GM23248 (cell line): ENCODE data around the gene PHYKPL. TPM values are rescaled to one million over a fixed set of nuclear protein-coding genes. Genes with fewer than 3 reads are reported as not detected.

Experiments
- DNase-seq: peaks from one replicate; pipeline ENCODE4 v3.0.0-alpha.2; 2015
- H2AFZ ChIP-seq: fragments of 200-600 bp; sonication (generic); 2 replicates; pipeline ENCODE4 v1.6.1; 2016; ENCODE audit warnings: antibody characterized with exemption
- H3F3A ChIP-seq: fragments of 200-600 bp; sonication (generic); 2 replicates; pipeline ENCODE4 v1.6.1; 2016; ENCODE audit warnings: mild to moderate bottlenecking, antibody characterized with exemption, mixed run types; ENCODE audit not compliant: insufficient read depth
- H3K27ac ChIP-seq: fragments of 200-600 bp; sonication (generic); 2 replicates; pipeline ENCODE4 v1.5.1; 2016; ENCODE audit warnings: mild to moderate bottlenecking
- H3K27me3 ChIP-seq: fragments of 200-600 bp; sonication (generic); replicated peaks from 2 replicates; pipeline ENCODE4 v1.6.1; 2016; ENCODE audit warnings: mild to moderate bottlenecking; ENCODE audit not compliant: insufficient read depth
- H3K36me3 ChIP-seq: fragments of 200-600 bp; sonication (generic); 2 replicates; pipeline ENCODE4 v1.6.1; 2016; ENCODE audit warnings: low read depth, mild to moderate bottlenecking
- H3K4me1 ChIP-seq: fragments of 200-600 bp; sonication (generic); 2 replicates; pipeline ENCODE4 v1.6.1; 2016; ENCODE audit warnings: mild to moderate bottlenecking; ENCODE audit not compliant: insufficient read depth
- H3K4me2 ChIP-seq: fragments of 200-600 bp; sonication (generic); one replicate; pipeline ENCODE4 v1.6.1; 2016; ENCODE audit warnings: mild to moderate bottlenecking; ENCODE audit not compliant: unreplicated experiment
- H3K4me3 ChIP-seq: fragments of 200-600 bp; sonication (generic); 2 replicates; pipeline ENCODE4 v1.5.1; 2016; ENCODE audit warnings: mild to moderate bottlenecking
- H3K79me2 ChIP-seq: fragments of 200-600 bp; sonication (generic); 2 replicates; pipeline ENCODE4 v1.6.1; 2016; ENCODE audit warnings: mild to moderate bottlenecking; ENCODE audit not compliant: insufficient read depth
- H3K9ac ChIP-seq: fragments of 200-600 bp; sonication (generic); 2 replicates; pipeline ENCODE4 v1.6.1; 2016; ENCODE audit warnings: mild to moderate bottlenecking
- H3K9me2 ChIP-seq: fragments of 200-600 bp; sonication (generic); 2 replicates; pipeline ENCODE4 v1.6.1; 2016; ENCODE audit warnings: mixed run types, mild to moderate bottlenecking, moderate library complexity; ENCODE audit not compliant: insufficient read depth
- H3K9me3 ChIP-seq: fragments of 200-600 bp; sonication (generic); one replicate; pipeline ENCODE4 v1.6.1; 2017; ENCODE audit warnings: low read depth
- H4K20me1 ChIP-seq: fragments of 200-600 bp; sonication (generic); 2 replicates; pipeline ENCODE4 v1.6.0; 2016; ENCODE audit not compliant: insufficient read depth
- EZH2 ChIP-seq: fragments of 200-600 bp; sonication (generic); IDR thresholded peaks from 2 replicates; pipeline ENCODE4 v1.6.1; 2018; ENCODE audit warnings: antibody characterized with exemption, mild to moderate bottlenecking; ENCODE audit not compliant: insufficient read depth, poor library complexity, severe bottlenecking
- EZH2phosphoT487 ChIP-seq: fragments of 200-600 bp; sonication (generic); IDR thresholded peaks from 2 replicates; pipeline ENCODE4 v1.6.1; 2018; ENCODE audit warnings: antibody characterized with exemption, moderate library complexity, mild to moderate bottlenecking, low read depth; ENCODE audit not compliant: insufficient read depth
- WGBS, 2 experiments: methylation state at CpG; one replicate each; pipeline ENCODE4 v1.1.6; 2015 to 2017; ENCODE audit warnings: low lambda C conversion rate in 2 of 2, low coverage in 1 of 2; ENCODE audit errors: missing lambda C conversion rate in 2 of 2; 5-methylcytosine and 5-hydroxymethylcytosine counted together
- in situ Hi-C: fragments of 300-500 bp; cut with MboI; formaldehyde crosslinking; loops from 2 replicates; pipeline ENCODE4 v1.15.0; 2020
- polyA plus RNA-seq: library from polyadenylated mRNA; unstranded; fragments of >200 nt; fragmentation: Nextera tagmentation; extraction: Ambion mirVana; gene quantifications from 2 replicates; pipeline ENCODE4 v1.2.1, GENCODE V29; 2016
- total RNA-seq: library from RNA; depleted of rRNA; stranded (reverse); fragments of >200 nt; shearing (Covaris generic); gene quantifications from 2 replicates; pipeline ENCODE4 v1.2.3, GENCODE V29; 2014

Gene PHYKPL
- total and polyA plus RNA-seq, 2 experiments from 2014 or later: 22.9 to 28.9 TPM

- H4K20me1 ChIP-seq: peaks cover 25% of the 10 kb centered on the region
- H3K9ac ChIP-seq: peak overlapping the region; percentile 95
- TF ChIP-seq EZH2phosphoT487 (no peak), EZH2 (no peak)
- peaks cover 43% of the 10 kb centered on the region for H3K79me2 ChIP-seq
- H2AFZ ChIP-seq: peak overlapping the region; percentile 83
- peak overlapping the region; percentile 81 for H3K4me2 ChIP-seq
- peaks cover 29% of the 10 kb centered on the region for H3F3A ChIP-seq
- H3K27me3 ChIP-seq: no peaks in the 10 kb centered on the region
- WGBS, 2 experiments: 31 to 50% methylated on average over 15 to 30 of the region's 30 CpGs
- H3K9me3 ChIP-seq: no peaks in the 10 kb centered on the region
- H3K4me3 ChIP-seq: peak overlapping the region; percentile 97
- peak overlapping the region; percentile 86 for H3K27ac ChIP-seq
- peaks cover 22% of the 10 kb centered on the region; the same call in 1 of the 2 replicates for H3K36me3 ChIP-seq
- peaks cover 16% of the 10 kb centered on the region; the same call in 1 of the 2 replicates for H3K4me1 ChIP-seq
- no peak for DNase-seq
- H3K9me2 ChIP-seq: no peaks in the 10 kb centered on the region
- in situ Hi-C loops: no loop called here
These were observed 28.9 kb downstream of the PHYKPL start for GRCh38 chr5:178203670-178204181.

DNA sequence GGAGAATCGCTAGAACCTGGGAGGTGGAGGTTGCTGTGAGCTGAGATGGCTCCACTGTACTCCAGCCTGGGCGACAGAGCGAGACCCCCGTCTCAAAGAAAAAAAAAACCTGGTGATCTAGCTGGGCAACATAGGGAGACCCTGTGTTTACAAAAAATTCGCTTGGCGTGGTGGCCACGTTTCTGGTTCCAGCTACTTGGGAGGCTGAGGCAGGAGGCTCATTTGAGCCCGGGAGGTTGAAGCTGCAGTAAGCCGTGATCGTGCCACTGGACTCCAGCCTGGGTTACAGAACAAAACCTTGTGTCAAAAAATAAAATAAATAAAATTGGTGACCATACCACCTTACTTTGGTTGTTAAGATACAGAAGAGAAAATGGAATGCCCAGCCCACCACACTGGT, 30.1 kb downstream of the PHYKPL start:
- Histone ChIP-seq H3K9ac (no peak overlapping the region), H3K4me1 (peaks cover 16% of the 10 kb centered on the region; the same call in 1 of the 2 replicates), H3F3A (peaks cover 17% of the 10 kb centered on the region; the same call in 1 of the 2 replicates), H3K4me2 (no peak overlapping the region), H3K79me2 (peaks cover 31% of the 10 kb centered on the region), H4K20me1 (peaks cover 19% of the 10 kb centered on the region), H3K4me3 (no peak overlapping the region), H3K27me3 (no peaks in the 10 kb centered on the region), H2AFZ (no peak overlapping the region), H3K27ac (no peak overlapping the region), H3K9me2 (no peaks in the 10 kb centered on the region), H3K36me3 (peaks cover 10% of the 10 kb centered on the region; the same call in 1 of the 2 replicates), H3K9me3 (no peaks in the 10 kb centered on the region)
- no peak for DNase-seq
- TF ChIP-seq EZH2 (no peak), EZH2phosphoT487 (no peak)
- 97% methylated on average over 10 of the region's 10 CpGs for WGBS, 2 experiments
- in situ Hi-C loops: no loop called here

DNA sequence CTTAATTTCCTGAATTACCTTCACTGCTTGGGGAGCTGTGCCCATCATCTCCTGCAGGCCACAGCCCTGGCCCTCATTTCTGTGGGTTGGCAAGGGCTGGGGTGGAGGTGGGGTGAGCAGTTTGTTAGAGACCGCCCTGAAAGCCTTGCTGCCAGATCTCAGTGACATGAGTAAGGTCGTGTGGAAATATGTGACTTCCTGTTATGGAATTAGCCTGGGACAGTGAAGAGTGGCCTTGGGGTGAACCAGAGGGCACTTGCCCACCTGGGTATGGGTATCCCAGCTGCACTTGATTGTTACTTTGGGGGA, 30.7 kb downstream of the PHYKPL start:
- Histone ChIP-seq H2AFZ (no peak overlapping the region), H3K4me2 (no peak overlapping the region)
- in situ Hi-C loops: no loop called here

GRCh38 chr5:178201221-178201926, 31.2 kb downstream of the PHYKPL start:
- no peak overlapping the region for H3K27ac ChIP-seq
- H3K4me1 ChIP-seq: peaks cover 7% of the 10 kb centered on the region; the same call in 1 of the 2 replicates
- in situ Hi-C loops: no loop called here
- no peak overlapping the region for H3K4me2 ChIP-seq
- no peak overlapping the region for H2AFZ ChIP-seq
- WGBS, 2 experiments: 83 to 84% methylated on average over 14 of the region's 14 CpGs
- DNase-seq: no peak
- 0 out of 2 replicates have a peak, but pooled peaks cover 5% of the 10 kb centered on the region for H3K36me3 ChIP-seq
- TF ChIP-seq EZH2 (no peak), EZH2phosphoT487 (no peak)
- no peaks in the 10 kb centered on the region for H3K27me3 ChIP-seq
- H4K20me1 ChIP-seq: peaks cover 10% of the 10 kb centered on the region; the same call in 1 of the 2 replicates
- no peak overlapping the region for H3K4me3 ChIP-seq
- H3K79me2 ChIP-seq: peaks cover 20% of the 10 kb centered on the region
- no peaks in the 10 kb centered on the region for H3K9me2 ChIP-seq
- H3K9ac ChIP-seq: no peak overlapping the region
- H3K9me3 ChIP-seq: no peaks in the 10 kb centered on the region
- H3F3A ChIP-seq: 0 out of 2 replicates have a peak, but pooled peaks cover 11% of the 10 kb centered on the region

More for the DNA sequence above, 30.7 kb downstream of the PHYKPL start:
- Histone ChIP-seq H3K79me2 (peaks cover 25% of the 10 kb centered on the region), H3K4me1 (peaks cover 12% of the 10 kb centered on the region; the same call in 1 of the 2 replicates), H3K36me3 (0 out of 2 replicates have a peak, but pooled peaks cover 5% of the 10 kb centered on the region), H3K4me3 (no peak overlapping the region), H3K9me3 (no peaks in the 10 kb centered on the region), H3K27ac (no peak overlapping the region), H3F3A (peaks cover 12% of the 10 kb centered on the region; the same call in 1 of the 2 replicates), H3K9ac (no peak overlapping the region), H3K9me2 (no peaks in the 10 kb centered on the region), H3K27me3 (no peaks in the 10 kb centered on the region), H4K20me1 (peaks cover 15% of the 10 kb centered on the region)
- WGBS, 2 experiments: 21 to 36% methylated on average over 2 of the region's 2 CpGs
- no peak for TF ChIP-seq EZH2phosphoT487
- TF ChIP-seq EZH2: no peak
- no peak for DNase-seq
